WTC11 (cell line): Measurements from ENCODE around the gene CDSN. TPM values are rescaled to one million over a fixed set of nuclear protein-coding genes. Genes with fewer than 3 reads are reported as not detected.
"Not testable (repeated sequence)": the region's sequence is repeated elsewhere in the genome, so short reads cannot be mapped to it uniquely, and the experiment has no call there.

Experiments used
- ATAC-seq: fragments of 200-7000 bp; cut with Tn5 transposase; 2 replicates; pipeline ENCODE4 v1.10.0; 2021; ENCODE audit warnings: mild to moderate bottlenecking, moderate library complexity
- CTCF ChIA-PET: fragments of 300-600 bp; sonication (Branson Sonifier 250); formaldehyde crosslinking; loops from one replicate; lab custom pipeline; 2021; ENCODE audit warnings: antibody characterized with exemption; lab: Charles Lee
- POLR2A ChIA-PET: fragments of 350-600 bp; sonication (Branson Sonifier 250); formaldehyde crosslinking; loops from one replicate; lab custom pipeline; 2021; ENCODE audit warnings: antibody characterized with exemption; lab: Charles Lee
- DNase-seq: peaks from one replicate; pipeline ENCODE4 v3.0.0; 2021; ENCODE audit warnings: low spot score
- H3K27ac Mint-ChIP-seq: 2 replicates; pipeline ENCODE4 v1.8.0; 2021; ENCODE audit warnings: mixed read lengths
- H3K27me3 Mint-ChIP-seq: 2 replicates; pipeline ENCODE4 v1.8.0; 2021; ENCODE audit warnings: low read depth, mild to moderate bottlenecking, moderate library complexity, mixed read lengths
- H3K36me3 Mint-ChIP-seq: 2 replicates; pipeline ENCODE4 v1.8.0; 2021; ENCODE audit warnings: mixed read lengths
- H3K4me1 Mint-ChIP-seq: 2 replicates; pipeline ENCODE4 v1.8.0; 2022; ENCODE audit warnings: mixed read lengths
- H3K4me3 Mint-ChIP-seq: 2 replicates; pipeline ENCODE4 v1.8.0; 2021; ENCODE audit warnings: mild to moderate bottlenecking, moderate library complexity, mixed read lengths
- H3K9me3 Mint-ChIP-seq: 2 replicates; pipeline ENCODE4 v1.8.0; 2021; ENCODE audit warnings: mixed read lengths
- AR ChIP-seq: fragments of 250-450 bp; sonication (Bioruptor Pico); IDR thresholded peaks from 2 replicates; pipeline ENCODE4 v1.9.0; 2021; ENCODE audit warnings: mild to moderate bottlenecking
- ATF2 ChIP-seq: sonication (generic); formaldehyde crosslinking; IDR thresholded peaks from 2 replicates; pipeline ENCODE4 v1.8.1; 2022; ENCODE audit warnings: low read depth, missing genetic modification reagents, borderline replicate concordance
- CTCF ChIP-seq: fragments of 200-600 bp; IDR thresholded peaks from 2 replicates; pipeline ENCODE4 v1.8.0; 2022; ENCODE audit warnings: antibody characterized with exemption
- E2F5 ChIP-seq: sonication (generic); formaldehyde crosslinking; IDR thresholded peaks from 2 replicates; pipeline ENCODE4 v1.8.1; 2022; ENCODE audit warnings: mild to moderate bottlenecking, moderate library complexity, missing genetic modification reagents
- GABPB1 ChIP-seq: sonication (generic); formaldehyde crosslinking; IDR thresholded peaks from 2 replicates; pipeline ENCODE4 v1.8.1; 2023; ENCODE audit warnings: mild to moderate bottlenecking, missing genetic modification reagents
- JAZF1 ChIP-seq: fragments of 250-450 bp; sonication (Bioruptor Pico); IDR thresholded peaks from 2 replicates; pipeline ENCODE4 v1.9.0; 2021; ENCODE audit warnings: moderate library complexity, mild to moderate bottlenecking, inconsistent platforms
- KAT7 ChIP-seq: sonication (generic); formaldehyde crosslinking; IDR thresholded peaks from 2 replicates; pipeline ENCODE4 v1.8.1; 2023; ENCODE audit warnings: missing genetic modification reagents, mild to moderate bottlenecking, borderline replicate concordance
- MLX ChIP-seq: sonication (generic); formaldehyde crosslinking; IDR thresholded peaks from 2 replicates; pipeline ENCODE4 v1.8.1; 2023; ENCODE audit warnings: mild to moderate bottlenecking, missing genetic modification reagents, moderate library complexity
- NFYB ChIP-seq: sonication (generic); formaldehyde crosslinking; conservative IDR thresholded peaks from 2 replicates; pipeline ENCODE4 v1.8.0; 2022; ENCODE audit warnings: low read depth, missing genetic modification reagents
- NR1H2 ChIP-seq: sonication (generic); formaldehyde crosslinking; IDR thresholded peaks from 2 replicates; pipeline ENCODE4 v1.9.0; 2021; ENCODE audit warnings: mild to moderate bottlenecking, moderate library complexity, missing genetic modification reagents
- OVOL2 ChIP-seq: fragments of 250-450 bp; sonication (Bioruptor Pico); IDR thresholded peaks from 2 replicates; pipeline ENCODE4 v1.9.0; 2021; ENCODE audit warnings: mild to moderate bottlenecking, borderline replicate concordance
- RORB ChIP-seq: fragments of 250-450 bp; sonication (Bioruptor Pico); IDR thresholded peaks from 2 replicates; pipeline ENCODE4 v1.9.0; 2021; ENCODE audit warnings: mild to moderate bottlenecking
- ZNF121 ChIP-seq: sonication (generic); formaldehyde crosslinking; IDR thresholded peaks from 2 replicates; pipeline ENCODE4 v1.8.0; 2023; ENCODE audit warnings: missing genetic modification reagents
- ZNF532 ChIP-seq: fragments of 250-450 bp; sonication (Bioruptor Pico); IDR thresholded peaks from 2 replicates; pipeline ENCODE4 v1.9.0; 2021; ENCODE audit warnings: mild to moderate bottlenecking, borderline replicate concordance
- ZNF671 ChIP-seq: fragments of 250-450 bp; sonication (Bioruptor Pico); IDR thresholded peaks from 2 replicates; pipeline ENCODE4 v1.8.0; 2021; ENCODE audit warnings: mild to moderate bottlenecking
- total RNA-seq: library from RNA; stranded (reverse); gene quantifications from 3 replicates; pipeline ENCODE4 v1.2.3, GENCODE V29; 2021

The CDSN gene
- total RNA-seq, 1 experiment from 2014 or later: not detected

- H3K9me3 Mint-ChIP-seq: no peaks in the 10 kb centered on the region
- 0 out of 2 replicates have a peak overlapping the region, but pooled peaks have one; percentile 42 for H3K27ac Mint-ChIP-seq
- no peaks in the 10 kb centered on the region for H3K36me3 Mint-ChIP-seq
- no peak overlapping the region for H3K4me3 Mint-ChIP-seq
- H3K27me3 Mint-ChIP-seq: no peaks in the 10 kb centered on the region
- DNase-seq (peak; percentile 84), ATAC-seq (peak; percentile 62)
- peaks cover 25% of the 10 kb centered on the region for H3K4me1 Mint-ChIP-seq
- ChIA-PET CTCF (interaction anchor here (1.0 to 4.9 kb wide), 14 partner anchors 11 to 390 kb away, joined by 3 to 124 read pairs (median 6); partner anchors contain the start of genes MUCL3 and VARS2), POLR2A (no interaction called here)
- TF ChIP-seq NR1H2 (CRISPR knock-in tag) (no peak), ZNF121 (CRISPR knock-in tag) (no peak), ZNF532 (CRISPR knock-in tag) (no peak), ATF2 (CRISPR knock-in tag) (no peak), JAZF1 (CRISPR knock-in tag) (no peak), RORB (CRISPR knock-in tag) (no peak), E2F5 (CRISPR knock-in tag) (no peak), KAT7 (CRISPR knock-in tag) (no peak), ZNF671 (CRISPR knock-in tag) (no peak), OVOL2 (CRISPR knock-in tag) (no peak), CTCF (peak; percentile 90), NFYB (CRISPR knock-in tag) (no peak), AR (no peak), GABPB1 (CRISPR knock-in tag) (peak; percentile 49; the same call in 1 of the 2 replicates), MLX (CRISPR knock-in tag) (no peak)
Measured at GRCh38 chr6:31068669-31069340, 51.4 kb downstream of the CDSN start.

GRCh38 chr6:31067891-31068668, 52.2 kb downstream of the CDSN start:
- H3K4me3 Mint-ChIP-seq, H3K27ac Mint-ChIP-seq, POLR2A ChIA-PET, DNase-seq, H3K27me3 Mint-ChIP-seq, ATAC-seq, H3K9me3 Mint-ChIP-seq, H3K36me3 Mint-ChIP-seq: not testable (repeated sequence)
- H3K4me1 Mint-ChIP-seq: peaks cover 25% of the 10 kb centered on the region
- CTCF ChIA-PET: interaction anchor here (1.0 to 4.9 kb wide), 6 partner anchors 12 to 182 kb away, joined by 3 to 124 read pairs (median 22); partner anchors contain the start of gene VARS2

- POLR2A ChIA-PET, H3K27ac Mint-ChIP-seq, CTCF ChIA-PET, ATAC-seq, H3K27me3 Mint-ChIP-seq, H3K9me3 Mint-ChIP-seq, H3K4me3 Mint-ChIP-seq, H3K36me3 Mint-ChIP-seq, DNase-seq: not testable (repeated sequence)
- peaks cover 19% of the 10 kb centered on the region for H3K4me1 Mint-ChIP-seq
Measured at GRCh38 chr6:31067028-31067427, 53.2 kb downstream of the CDSN start.
